GM12891 (cell line): ENCODE data around the gene PEMT.

Source experiments
- DNase-seq: peaks from one replicate; pipeline ENCODE4 v3.0.0; 2011; ENCODE audit warnings: low spot score; ENCODE audit not compliant: insufficient read length
- FAIRE-seq: peaks from 2 replicates; lab custom pipeline; 2011; peaks lifted over from hg19 to GRCh38; lab: Jason Lieb, UNC
- PAX5 ChIP-seq: IDR thresholded peaks from 2 replicates; pipeline ENCODE4 v1.6.1; 2011; ENCODE audit warnings: low read length, moderate library complexity, mild to moderate bottlenecking; ENCODE audit not compliant: insufficient read depth, severe bottlenecking
- POLR2A ChIP-seq: IDR thresholded peaks from 2 replicates; pipeline ENCODE4 v1.6.1; 2011; ENCODE audit warnings: low read depth, low read length, control low read depth
- POLR2AphosphoS5 ChIP-seq: IDR thresholded peaks from 2 replicates; pipeline ENCODE4 v1.6.1; 2011; ENCODE audit warnings: low read depth, low read length, control low read depth
- POU2F2 ChIP-seq: IDR thresholded peaks from 2 replicates; pipeline ENCODE4 v1.6.1; 2011; ENCODE audit warnings: low read depth, mild to moderate bottlenecking, control low read depth, low read length, moderate library complexity
- SPI1 ChIP-seq: IDR thresholded peaks from 2 replicates; pipeline ENCODE4 v1.6.1; 2011; ENCODE audit warnings: low read depth, low read length, control low read depth
- TAF1 ChIP-seq: IDR thresholded peaks from 2 replicates; pipeline ENCODE4 v1.6.1; 2011; ENCODE audit warnings: low read depth, low read length, control low read depth

PEMT gene

DNA sequence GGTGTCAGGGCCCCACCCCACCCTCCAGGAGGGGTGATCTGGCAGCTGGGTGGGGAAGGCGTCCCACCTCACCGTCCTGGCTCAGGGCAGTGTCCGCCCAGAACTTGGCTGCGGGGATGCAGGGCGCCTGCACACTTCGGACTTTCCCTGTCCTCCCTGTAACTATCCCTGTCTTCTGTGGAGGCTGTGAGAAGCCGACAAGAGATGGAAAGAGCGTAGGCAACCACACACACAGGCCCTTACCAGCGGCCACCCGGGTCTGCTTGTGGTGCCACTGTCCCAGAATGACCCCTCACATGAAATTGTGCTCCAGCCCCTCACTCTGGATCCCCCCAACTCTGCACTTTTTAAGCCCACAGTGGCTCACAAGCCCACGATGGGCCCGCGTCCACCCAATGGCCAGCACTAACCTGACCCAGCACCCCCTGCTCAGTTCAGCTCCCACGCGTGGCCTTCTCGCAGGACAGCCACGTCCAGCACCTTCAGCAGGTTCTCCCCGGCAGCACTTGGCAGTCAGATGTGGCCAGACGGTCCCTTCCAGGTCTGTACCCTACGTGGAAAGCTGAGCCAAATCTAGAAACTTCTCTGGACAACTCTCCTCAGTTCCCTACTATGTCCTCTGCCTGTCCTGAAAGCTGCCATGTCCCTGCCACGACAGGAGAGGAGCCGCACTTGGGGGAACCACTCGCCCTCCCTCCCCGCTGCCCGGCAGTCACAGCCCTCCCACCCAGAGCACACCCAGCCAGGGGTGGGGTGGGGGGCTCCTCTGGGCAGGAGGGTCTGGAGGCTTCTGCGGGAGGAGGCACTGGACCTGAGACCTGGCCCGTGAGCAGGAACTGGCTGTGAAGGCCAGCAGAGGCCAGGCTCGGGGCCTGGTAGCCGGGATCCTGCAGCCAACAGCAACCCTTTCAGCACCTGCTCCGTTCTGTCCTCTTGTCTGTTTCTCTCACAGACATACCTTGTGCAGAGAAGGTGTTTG lies 38.0 kb downstream of the PEMT start:
- DNase-seq, result no peak
- no peak for FAIRE-seq
- no peak for TF ChIP-seq POU2F2
- no peak for TF ChIP-seq SPI1
- no peak for TF ChIP-seq PAX5
- no peak for TF ChIP-seq POLR2AphosphoS5

- no peak for TF ChIP-seq SPI1
- no peak for TF ChIP-seq POU2F2
- no peak for TF ChIP-seq POLR2AphosphoS5
- no peak for TF ChIP-seq TAF1
- no peak for TF ChIP-seq POLR2A
- TF ChIP-seq PAX5, result no peak
- DNase-seq, result no peak
- no peak for FAIRE-seq
Observed at GRCh38 chr17:17552351-17553216, 38.9 kb downstream of the PEMT start.

GRCh38 chr17:17551361-17551760 lies 40.1 kb downstream of the PEMT start:
- no peak for DNase-seq
- FAIRE-seq, result no peak

DNA sequence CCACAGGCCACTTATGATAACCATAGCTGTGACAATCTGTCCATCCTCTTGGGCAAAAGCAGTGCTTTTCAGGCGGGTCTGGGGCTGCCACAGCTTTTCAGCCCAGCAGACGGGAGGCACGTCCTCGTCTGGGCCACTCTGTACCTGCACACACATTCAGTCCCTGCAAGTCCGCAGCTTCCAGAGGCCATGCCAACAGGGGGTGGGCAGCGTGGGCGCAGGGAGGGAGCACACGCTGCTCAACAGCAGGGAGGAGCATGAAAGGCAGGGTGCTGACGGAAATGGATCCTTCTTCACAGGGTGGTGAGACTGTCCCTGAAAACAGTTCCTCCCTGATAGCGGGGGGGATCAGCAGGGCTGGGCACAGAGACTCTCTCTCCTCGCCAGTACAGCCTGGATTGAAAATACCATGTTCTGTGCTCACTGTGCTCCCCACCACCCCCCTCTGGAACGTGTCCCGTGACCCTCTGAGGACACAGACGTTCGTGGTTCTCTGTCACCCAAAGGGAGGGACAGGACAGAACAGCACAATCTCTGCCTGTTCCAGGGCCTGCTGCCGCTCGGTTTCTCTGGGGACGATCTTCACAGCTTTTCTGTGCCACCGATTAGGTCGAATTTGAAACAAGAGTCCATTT lies 41.7 kb downstream of the PEMT start:
- FAIRE-seq, result no peak
- TF ChIP-seq TAF1, result no peak
- TF ChIP-seq SPI1, result no peak
- no peak for TF ChIP-seq PAX5
- TF ChIP-seq POLR2A, result no peak
- no peak for TF ChIP-seq POU2F2

More at GRCh38 chr17:17551361-17551760, 40.1 kb downstream of the PEMT start:
- TF ChIP-seq POLR2A (no peak), POLR2AphosphoS5 (no peak), PAX5 (no peak), POU2F2 (no peak), TAF1 (no peak), SPI1 (no peak)

GRCh38 chr17:17548044-17548443 lies 43.5 kb downstream of the PEMT start:
- TF ChIP-seq POLR2A, result no peak
- TF ChIP-seq SPI1, result no peak
- no peak for TF ChIP-seq PAX5
- no peak for TF ChIP-seq TAF1
- no peak for TF ChIP-seq POU2F2
- TF ChIP-seq POLR2AphosphoS5, result no peak
- DNase-seq (no peak), FAIRE-seq (no peak)

More for the DNA sequence above, 41.7 kb downstream of the PEMT start:
- no peak for DNase-seq

DNA sequence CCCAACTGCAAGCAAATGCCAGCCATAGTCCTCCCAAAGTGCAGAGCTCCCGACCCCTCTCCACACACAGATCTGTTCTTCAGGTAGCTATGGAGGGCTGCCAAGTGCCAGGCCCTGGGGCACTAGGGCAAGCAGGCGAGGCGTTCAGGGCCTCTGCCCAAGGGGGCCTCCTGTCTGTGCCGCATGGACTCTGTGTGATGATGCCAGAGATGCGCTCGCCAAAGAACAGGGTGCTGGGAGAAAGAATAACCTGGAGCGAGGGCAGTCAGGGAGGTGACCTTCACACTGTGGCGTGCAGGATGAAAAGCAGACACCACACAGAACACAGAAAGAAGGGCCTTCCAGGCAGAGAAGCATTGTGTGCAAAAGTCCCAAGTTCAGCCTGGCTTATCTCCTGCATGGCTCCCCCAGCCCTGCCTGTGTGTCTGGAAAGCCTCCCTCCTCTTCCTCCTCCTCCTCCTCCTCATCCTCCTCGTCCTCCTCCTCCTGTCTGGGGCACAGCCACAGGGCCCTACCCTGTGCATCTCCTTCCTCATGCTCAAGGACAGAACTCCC lies 44.2 kb downstream of the PEMT start:
- FAIRE-seq, result no peak
- no peak for TF ChIP-seq TAF1
- TF ChIP-seq SPI1, result no peak
- TF ChIP-seq PAX5, result no peak
- no peak for TF ChIP-seq POLR2A
- TF ChIP-seq POLR2AphosphoS5, result no peak
- no peak for TF ChIP-seq POU2F2
- DNase-seq, result no peak

DNA sequence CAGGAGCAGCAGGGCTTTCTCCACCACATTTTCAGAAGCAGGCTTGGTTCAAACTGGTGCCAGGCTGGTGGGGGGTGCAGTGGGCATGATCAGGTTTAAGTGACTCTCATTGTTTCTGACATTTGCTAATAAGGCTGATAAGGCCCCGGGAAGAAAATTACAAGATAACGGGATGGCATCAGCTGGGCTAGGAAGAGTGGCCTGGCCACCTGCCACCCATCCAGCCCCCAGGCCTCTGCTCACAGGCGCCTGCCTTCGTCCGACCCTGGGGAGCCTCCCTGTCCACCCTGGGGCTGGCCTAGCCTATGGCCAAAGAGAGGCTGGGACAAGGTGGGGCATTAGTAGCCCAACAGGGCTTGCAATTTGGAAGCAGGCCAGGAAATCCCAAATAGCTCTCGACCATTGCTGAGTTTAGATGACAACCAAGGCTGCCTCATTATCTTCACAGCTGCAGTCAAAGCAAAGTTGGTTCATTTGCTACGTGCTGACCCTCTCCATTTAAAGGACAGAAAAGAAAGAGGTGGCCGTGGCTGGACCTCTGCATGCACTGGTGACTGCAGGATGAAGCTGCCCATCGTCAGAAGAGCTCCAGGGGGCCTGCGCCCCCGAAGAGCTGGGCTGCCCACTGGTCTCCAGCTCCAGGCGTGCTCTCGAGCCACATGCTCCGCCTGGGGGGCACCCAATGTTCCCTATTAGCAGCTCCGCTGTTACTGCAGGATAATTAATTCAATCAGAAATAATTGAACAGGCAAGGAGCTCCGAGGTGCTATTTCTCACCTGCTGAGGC lies 44.9 kb downstream of the PEMT start:
- FAIRE-seq, result no peak
- no peak for DNase-seq
- TF ChIP-seq TAF1 (no peak), POLR2A (no peak), POLR2AphosphoS5 (no peak), SPI1 (no peak), POU2F2 (no peak), PAX5 (no peak)

GRCh38 chr17:17545984-17546383 lies 45.5 kb downstream of the PEMT start:
- TF ChIP-seq POLR2AphosphoS5 (no peak), TAF1 (no peak), POU2F2 (no peak), SPI1 (no peak), POLR2A (no peak), PAX5 (no peak)
- DNase-seq, result no peak
- FAIRE-seq, result no peak
